ENCODE measurements around the gene OR56A4.

Gene OR56A4

DNA sequence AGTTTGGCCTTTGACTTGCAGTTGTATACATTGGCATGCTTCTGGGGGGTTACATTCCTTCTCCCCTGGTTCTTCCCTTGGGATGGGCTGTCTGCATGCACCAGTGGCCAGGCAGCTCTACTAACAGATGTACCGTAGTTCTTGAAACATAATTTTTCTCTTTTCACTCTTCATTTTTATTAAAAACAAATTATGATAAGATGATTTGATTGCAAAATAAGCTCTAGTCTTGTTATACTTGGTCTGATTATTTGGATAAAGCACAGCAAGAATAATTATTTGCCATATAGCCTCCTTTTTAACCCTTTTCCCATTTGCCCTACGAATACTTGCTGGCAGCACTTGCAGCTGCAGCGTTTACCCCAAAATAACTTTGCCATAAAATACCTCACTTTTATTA is 51.2 kb downstream of the OR56A4 start:
- no peak for FAIRE-seq
